OCI-LY3 (cell line): Measurements from ENCODE around the gene SLA2.
"Not testable (repeated sequence)": the region's sequence is repeated elsewhere in the genome, so short reads cannot be mapped to it uniquely, and the experiment has no call there.

Experiments
- H2AFZ ChIP-seq: fragments of 200-600, 300-600 bp; shearing (Covaris generic); 2 replicates; pipeline ENCODE4 v1.6.0; 2014; ENCODE audit warnings: antibody characterized with exemption, low read depth, low read length
- H3K27ac ChIP-seq: fragments of 200-600, 300-600 bp; sonication (generic); 2 replicates; pipeline ENCODE4 v1.5.1; 2014; ENCODE audit warnings: mild to moderate bottlenecking, low read length, moderate library complexity, mixed read lengths
- H3K27me3 ChIP-seq: fragments of 200-600, 300-600 bp; sonication (generic); 2 replicates; pipeline ENCODE4 v1.6.1; 2014; ENCODE audit warnings: low read depth, low read length, mixed read lengths
- H3K36me3 ChIP-seq: fragments of 200-600, 300-600 bp; sonication (generic); replicated peaks from 2 replicates; pipeline ENCODE3; 2014; ENCODE audit warnings: low read depth, low read length, mixed read lengths
- H3K4me1 ChIP-seq: fragments of 300-600, 200-600 bp; sonication (generic); 2 replicates; pipeline ENCODE4 v1.6.1; 2014; ENCODE audit warnings: low read length, mixed read lengths
- H3K4me2 ChIP-seq: fragments of 200-600, 300-600 bp; sonication (generic); 2 replicates; pipeline ENCODE4 v1.6.1; 2014; ENCODE audit warnings: low read length, mixed read lengths
- H3K4me3 ChIP-seq: fragments of 300-600, 200-600 bp; sonication (generic); 2 replicates; pipeline ENCODE4 v1.5.1; 2014; ENCODE audit warnings: antibody characterized with exemption, mild to moderate bottlenecking, low read length, moderate library complexity
- H3K79me2 ChIP-seq: fragments of 300-600, 200-600 bp; shearing (Covaris generic); 2 replicates; pipeline ENCODE4 v1.6.1; 2014; ENCODE audit warnings: mild to moderate bottlenecking, low read length, mixed read lengths
- H3K9ac ChIP-seq: fragments of 300-600, 200-600 bp; shearing (Covaris generic); 2 replicates; pipeline ENCODE4 v1.6.0; 2014; ENCODE audit warnings: mild to moderate bottlenecking, low read length, moderate library complexity
- H3K9me3 ChIP-seq: fragments of 200-600, 300-600 bp; shearing (Covaris generic); 2 replicates; pipeline ENCODE4 v1.6.1; 2014; ENCODE audit warnings: low read length, mixed read lengths; ENCODE audit not compliant: insufficient read depth
- H4K20me1 ChIP-seq: fragments of 200-600, 300-600 bp; sonication (generic); 2 replicates; pipeline ENCODE4 v1.6.1; 2016; ENCODE audit warnings: low read length, mixed read lengths; ENCODE audit not compliant: insufficient read depth
- CTCF ChIP-seq: fragments of 200-600, 300-600 bp; sonication (generic); IDR thresholded peaks from 2 replicates; pipeline ENCODE4 v1.5.1; 2014; ENCODE audit warnings: antibody characterized with exemption, low read length, low read depth
- EZH2phosphoT487 ChIP-seq: fragments of 200-600 bp; shearing (Covaris generic); IDR thresholded peaks from 2 replicates; pipeline ENCODE4 v1.6.1; 2018; ENCODE audit warnings: antibody characterized with exemption, mixed run types, low read depth

Gene SLA2

GRCh38 chr20:36620917-36621316, 25.1 kb downstream of the SLA2 start:
- no peaks in the 10 kb centered on the region for H3K27me3 ChIP-seq
- no peaks in the 10 kb centered on the region for H3K9me3 ChIP-seq
- H4K20me1 ChIP-seq: no peaks in the 10 kb centered on the region
- peaks cover 1% of the 10 kb centered on the region for H3K36me3 ChIP-seq
- TF ChIP-seq CTCF (no peak), EZH2phosphoT487 (no peak)
- H3K4me1 ChIP-seq: no peaks in the 10 kb centered on the region
- H2AFZ ChIP-seq: no peak overlapping the region
- no peak overlapping the region for H3K27ac ChIP-seq
- no peak overlapping the region for H3K9ac ChIP-seq
- no peaks in the 10 kb centered on the region for H3K79me2 ChIP-seq
- H3K4me3 ChIP-seq: no peak overlapping the region
- no peak overlapping the region for H3K4me2 ChIP-seq

DNA sequence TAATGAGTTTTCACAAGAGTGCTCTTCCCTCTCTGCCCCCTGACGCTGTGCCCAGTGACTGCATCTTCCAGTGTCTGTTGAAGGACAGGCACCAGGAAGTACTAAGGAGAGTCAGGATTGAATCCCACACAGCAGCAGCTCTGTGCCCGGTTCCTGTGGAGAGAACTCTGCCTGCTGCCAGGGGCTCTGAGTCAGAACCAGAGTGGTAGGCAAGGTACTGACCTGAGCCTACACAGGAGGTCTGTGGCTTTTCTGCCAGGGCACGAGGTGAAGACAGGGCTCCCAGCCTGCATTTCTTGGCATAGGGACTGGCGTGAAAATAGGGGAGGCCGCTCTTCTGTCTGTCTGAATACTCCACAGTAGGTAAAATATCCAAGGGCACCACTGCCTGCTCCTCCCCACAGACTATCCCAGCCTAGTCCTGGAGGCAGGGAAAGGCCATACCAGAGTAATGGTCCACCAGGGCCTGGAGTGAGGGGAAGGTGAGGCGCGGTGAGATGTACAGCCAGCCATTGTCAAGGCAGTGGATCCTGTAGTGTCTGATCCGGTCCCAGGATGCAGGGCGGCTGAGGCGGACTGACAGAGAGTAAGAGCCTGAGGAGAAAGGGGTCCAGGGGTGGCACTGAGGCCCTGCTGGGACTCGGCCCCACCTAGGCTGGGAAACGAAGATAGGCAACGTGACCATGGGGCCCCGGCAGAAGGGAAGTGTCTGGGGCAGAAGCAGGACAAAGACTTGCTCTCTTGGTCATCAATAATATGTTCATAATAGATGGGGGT, 31.0 kb downstream of the SLA2 start:
- no peak for TF ChIP-seq CTCF
- TF ChIP-seq EZH2phosphoT487: no peak
- H3K4me2 ChIP-seq: no peak overlapping the region
- H3K36me3 ChIP-seq: peaks cover 47% of the 10 kb centered on the region
- H3K4me3 ChIP-seq: no peak overlapping the region
- H3K9ac ChIP-seq: no peak overlapping the region
- H3K27ac ChIP-seq: no peak overlapping the region
- H3K9me3 ChIP-seq: no peaks in the 10 kb centered on the region
- no peaks in the 10 kb centered on the region for H4K20me1 ChIP-seq
- H2AFZ ChIP-seq: no peak overlapping the region
- 0 out of 2 replicates have a peak, but pooled peaks cover 6% of the 10 kb centered on the region for H3K79me2 ChIP-seq
- H3K4me1 ChIP-seq: no peaks in the 10 kb centered on the region
- no peaks in the 10 kb centered on the region for H3K27me3 ChIP-seq

DNA sequence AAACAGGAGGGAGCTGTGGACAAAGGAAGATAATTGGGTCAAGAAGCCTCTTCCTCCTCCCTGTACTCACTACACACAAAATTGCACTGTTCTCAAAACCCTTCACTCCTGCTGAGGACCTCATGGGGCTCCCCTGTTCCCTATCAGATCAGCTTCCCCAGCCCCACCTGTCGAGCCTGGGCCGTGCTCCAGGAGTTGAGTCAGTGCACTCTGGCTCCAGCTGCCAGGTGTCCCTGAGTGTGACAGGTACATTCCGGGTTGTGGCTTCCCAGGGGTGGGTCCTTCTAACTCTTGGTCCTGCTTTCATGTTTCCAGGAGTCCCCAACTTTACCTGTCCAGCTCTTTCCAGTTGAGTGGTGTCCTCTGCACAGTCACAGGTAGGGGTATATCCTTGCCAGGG, 32.0 kb downstream of the SLA2 start:
- TF ChIP-seq CTCF: no peak
- TF ChIP-seq EZH2phosphoT487: no peak
- Histone ChIP-seq H3K4me1 (no peaks in the 10 kb centered on the region), H3K9ac (no peak overlapping the region), H4K20me1 (no peaks in the 10 kb centered on the region), H3K27me3 (no peaks in the 10 kb centered on the region), H3K4me3 (no peak overlapping the region), H3K9me3 (no peaks in the 10 kb centered on the region), H3K79me2 (peaks cover 10% of the 10 kb centered on the region; the same call in 1 of the 2 replicates), H3K4me2 (no peak overlapping the region), H3K36me3 (peaks cover 53% of the 10 kb centered on the region), H3K27ac (no peak overlapping the region), H2AFZ (no peak overlapping the region)

GRCh38 chr20:36611625-36612024, 34.4 kb downstream of the SLA2 start:
- H3K4me2 ChIP-seq: no peak overlapping the region
- H2AFZ ChIP-seq: no peak overlapping the region
- no peaks in the 10 kb centered on the region for H3K9me3 ChIP-seq
- H3K27ac ChIP-seq: no peak overlapping the region
- peaks cover 31% of the 10 kb centered on the region for H3K79me2 ChIP-seq
- H3K4me3 ChIP-seq: no peak overlapping the region
- TF ChIP-seq CTCF (no peak), EZH2phosphoT487 (no peak)
- H3K4me1 ChIP-seq: peaks cover 10% of the 10 kb centered on the region
- peaks cover 64% of the 10 kb centered on the region for H3K36me3 ChIP-seq
- H4K20me1 ChIP-seq: peaks cover 7% of the 10 kb centered on the region; the same call in 1 of the 2 replicates
- no peak overlapping the region for H3K9ac ChIP-seq
- H3K27me3 ChIP-seq: no peaks in the 10 kb centered on the region

GRCh38 chr20:36608388-36608728, 37.6 kb downstream of the SLA2 start:
- not testable (repeated sequence) for H3K27ac ChIP-seq, H2AFZ ChIP-seq, H3K27me3 ChIP-seq, H3K9ac ChIP-seq, H3K4me2 ChIP-seq, H3K4me3 ChIP-seq, H3K9me3 ChIP-seq
- Histone ChIP-seq H3K79me2 (peaks cover 45% of the 10 kb centered on the region), H4K20me1 (peaks cover 12% of the 10 kb centered on the region), H3K36me3 (peaks cover 41% of the 10 kb centered on the region), H3K4me1 (peaks cover 23% of the 10 kb centered on the region)
